HCT116 (cell line): Measurements from ENCODE around the gene COLEC11. TPM values are rescaled to one million over a fixed set of nuclear protein-coding genes. Genes with fewer than 3 reads are reported as not detected.

Experiments used
- ATAC-seq: fragments of 200-7000 bp; cut with Tn5 transposase; 2 replicates; pipeline ENCODE4 v1.9.1; 2020; ENCODE audit warnings: mild to moderate bottlenecking, moderate library complexity
- BruUV-seq: library from RNA; stranded (reverse); fragments of 400-500 nt; replicated peaks from 2 replicates; lab custom pipeline; 2021; lab: Mats Ljungman, UMichigan
- CTCF ChIA-PET: fragments of 300-600 bp; sonication (Branson Sonifier 250); formaldehyde crosslinking; loops from one replicate; lab custom pipeline; 2021; ENCODE audit warnings: antibody characterized with exemption; lab: Charles Lee
- POLR2A ChIA-PET: fragments of 300-600, 350-600 bp; sonication (Branson Sonifier 250); formaldehyde crosslinking; loops from one replicate; lab custom pipeline; 2021; ENCODE audit warnings: antibody characterized with exemption; lab: Charles Lee
- RAD21 ChIA-PET, 2 experiments: fragments of 300-600 bp; sonication (Branson Sonifier 250); formaldehyde crosslinking; loops; one replicate each; lab custom pipeline; 2023; ENCODE audit warnings: low total read pairs in 2 of 2; ENCODE audit not compliant: uncharacterized antibody in 2 of 2, unreplicated experiment in 2 of 2, low non-redundant PET in 1 of 2; lab: Charles Lee
- DNase-seq: peaks from one replicate; pipeline ENCODE4 v3.0.0-alpha.2; 2010; ENCODE audit warnings: low read depth, low spot score
- H2AFZ ChIP-seq: fragments of 200-600 bp; shearing (Covaris generic), sonication (generic); 2 replicates; pipeline ENCODE4 v1.6.1; 2017; ENCODE audit warnings: low read depth, mixed run types, mixed read lengths, antibody characterized with exemption, low read length; ENCODE audit not compliant: poor library complexity, severe bottlenecking
- H3K27ac ChIP-seq: 2 replicates; pipeline ENCODE4 v1.5.1; 2012; ENCODE audit warnings: low read depth, low read length
- H3K27me3 ChIP-seq: fragments of 200-600 bp; sonication (generic); 2 replicates; pipeline ENCODE4 v1.6.1; 2016; ENCODE audit warnings: mixed run types, low read length, mixed read lengths; ENCODE audit not compliant: insufficient read depth
- H3K36me3 ChIP-seq, 2 experiments: fragments of 200-500 bp in 1 of 2; fragments of 200-600 bp in 1 of 2; sonication (Bioruptor generic) in 1 of 2; sonication (generic) in 1 of 2; 2 replicates each; pipeline versions ENCODE4 v1.5.1 to v1.6.1; 2014 to 2016; ENCODE audit warnings: low read length in 2 of 2, inconsistent platforms in 1 of 2, mixed read lengths in 1 of 2, mixed run types in 1 of 2; ENCODE audit not compliant: insufficient read depth in 2 of 2, control insufficient read depth in 1 of 2
- H3K4me1 ChIP-seq, 2 experiments: fragments of 200-600 bp in 1 of 2; sonication (generic) in 1 of 2; 2 replicates each; pipeline versions ENCODE4 v1.5.1 to v1.6.1; 2012 to 2017; ENCODE audit warnings: low read length in 2 of 2, inconsistent platforms in 1 of 2, mild to moderate bottlenecking in 1 of 2, mixed read lengths in 1 of 2, mixed run types in 1 of 2, moderate library complexity in 1 of 2; ENCODE audit not compliant: insufficient read depth in 2 of 2, control insufficient read depth in 1 of 2
- H3K4me2 ChIP-seq: fragments of 200-600 bp; sonication (generic); 2 replicates; pipeline ENCODE4 v1.6.1; 2017; ENCODE audit warnings: mixed run types, low read length, mixed read lengths
- H3K4me3 ChIP-seq, 2 experiments: fragments of 200-600 bp in 1 of 2; sonication (generic) in 1 of 2; replicated peaks in 1 of 2; 2 replicates each; pipeline ENCODE4 v1.5.1; 2011 to 2016; ENCODE audit warnings: low read length in 2 of 2, control low read depth in 1 of 2, low read depth in 1 of 2, mild to moderate bottlenecking in 1 of 2, mixed read lengths in 1 of 2, mixed run types in 1 of 2
- H3K79me2 ChIP-seq: fragments of 200-600 bp; sonication (generic); 2 replicates; pipeline ENCODE4 v1.6.1; 2017; ENCODE audit warnings: mild to moderate bottlenecking, mixed run types, low read length, moderate library complexity, mixed read lengths; ENCODE audit not compliant: insufficient read depth
- H3K9ac ChIP-seq: fragments of 200-600 bp; sonication (generic); 2 replicates; pipeline ENCODE4 v1.6.1; 2016; ENCODE audit warnings: low read length, mixed read lengths
- H3K9me2 ChIP-seq: fragments of 200-600 bp; sonication (generic), shearing (Covaris generic); 2 replicates; pipeline ENCODE4 v1.6.1; 2017; ENCODE audit warnings: mixed run types, mild to moderate bottlenecking, moderate library complexity; ENCODE audit not compliant: insufficient read depth
- H3K9me3 ChIP-seq, 2 experiments: fragments of 200-500 bp in 1 of 2; fragments of 200-600 bp in 1 of 2; sonication (Bioruptor generic) in 1 of 2; sonication (generic) in 1 of 2; 2 replicates each; pipeline ENCODE4 v1.6.1; 2014 to 2017; ENCODE audit warnings: low read length in 2 of 2, mixed read lengths in 2 of 2, inconsistent platforms in 1 of 2, low read depth in 1 of 2, mild to moderate bottlenecking in 1 of 2, mixed run types in 1 of 2, moderate library complexity in 1 of 2; ENCODE audit not compliant: control insufficient read depth in 1 of 2, insufficient read depth in 1 of 2
- H4K20me1 ChIP-seq: fragments of 200-600 bp; sonication (generic), shearing (Covaris generic); 2 replicates; pipeline ENCODE4 v1.6.1; 2017; ENCODE audit warnings: mixed run types, mild to moderate bottlenecking, moderate library complexity; ENCODE audit not compliant: insufficient read depth
- ATF3 ChIP-seq: IDR thresholded peaks from 2 replicates; pipeline ENCODE4 v1.6.1; 2012
- ELF1 ChIP-seq: IDR thresholded peaks from 2 replicates; pipeline ENCODE4 v1.6.1; 2012; ENCODE audit warnings: low read depth, borderline replicate concordance
- JUND ChIP-seq: IDR thresholded peaks from 2 replicates; pipeline ENCODE4 v1.6.1; 2012
- POLR2A ChIP-seq: IDR thresholded peaks from 2 replicates; pipeline ENCODE4 v1.7.0; 2011; ENCODE audit warnings: borderline replicate concordance; ENCODE audit not compliant: insufficient read depth, insufficient read length; ENCODE audit errors: extremely low read depth
- SRF ChIP-seq: IDR thresholded peaks from 2 replicates; pipeline ENCODE4 v1.6.1; 2012; ENCODE audit warnings: low read depth
- TCF7L2 ChIP-seq: IDR thresholded peaks from 2 replicates; pipeline ENCODE4 v1.7.0; 2011; ENCODE audit warnings: borderline replicate concordance, inconsistent platforms; ENCODE audit not compliant: insufficient read depth, insufficient read length; ENCODE audit errors: extremely low read depth
- ZFX ChIP-seq: fragments of 450-650 bp; IDR thresholded peaks from 2 replicates; pipeline ENCODE4 v1.6.1; 2017
- intact Hi-C: fragments of 100-400 bp; cut with micrococcal nuclease; formaldehyde crosslinking; loops from 2 replicates; pipeline ENCODE4 v1.10.0; 2022
- total RNA-seq: library from RNA; stranded (reverse); gene quantifications from one replicate; pipeline ENCODE4 v1.2.1, GENCODE V29; 2021; ENCODE audit not compliant: unreplicated experiment
- TF ChIP-seq, protein P1 (sequence below): IDR thresholded peaks from 2 replicates; pipeline ENCODE4 v1.6.1; 2012; ENCODE audit warnings: low read depth

COLEC11 gene
- total RNA-seq, 1 experiment from 2014 or later: 0.15 TPM

GRCh38 chr2:3589086-3589485 is 5.8 kb upstream of the COLEC11 start:
- Histone ChIP-seq H3K9ac (no peak overlapping the region), H4K20me1 (no peaks in the 10 kb centered on the region), H3K4me3 (no peak overlapping the region), H2AFZ (no peak overlapping the region), H3K79me2 (no peaks in the 10 kb centered on the region; the same call in 1 of the 2 replicates), H3K9me3 (no peaks in the 10 kb centered on the region), H3K4me2 (no peak overlapping the region), H3K4me1 (no peaks in the 10 kb centered on the region), H3K27me3 (no peaks in the 10 kb centered on the region), H3K36me3 (no peaks in the 10 kb centered on the region; a peak in 2 of 4 replicates), H3K27ac (no peak overlapping the region), H3K9me2 (no peaks in the 10 kb centered on the region)
- intact Hi-C loops: no loop called here
- BruUV-seq: no TSS peak
- no peak for ATAC-seq
- TF ChIP-seq SRF (no peak), JUND (no peak), POLR2A (no peak), ATF3 (no peak), ELF1 (no peak)
- TF ChIP-seq, protein P1, sequence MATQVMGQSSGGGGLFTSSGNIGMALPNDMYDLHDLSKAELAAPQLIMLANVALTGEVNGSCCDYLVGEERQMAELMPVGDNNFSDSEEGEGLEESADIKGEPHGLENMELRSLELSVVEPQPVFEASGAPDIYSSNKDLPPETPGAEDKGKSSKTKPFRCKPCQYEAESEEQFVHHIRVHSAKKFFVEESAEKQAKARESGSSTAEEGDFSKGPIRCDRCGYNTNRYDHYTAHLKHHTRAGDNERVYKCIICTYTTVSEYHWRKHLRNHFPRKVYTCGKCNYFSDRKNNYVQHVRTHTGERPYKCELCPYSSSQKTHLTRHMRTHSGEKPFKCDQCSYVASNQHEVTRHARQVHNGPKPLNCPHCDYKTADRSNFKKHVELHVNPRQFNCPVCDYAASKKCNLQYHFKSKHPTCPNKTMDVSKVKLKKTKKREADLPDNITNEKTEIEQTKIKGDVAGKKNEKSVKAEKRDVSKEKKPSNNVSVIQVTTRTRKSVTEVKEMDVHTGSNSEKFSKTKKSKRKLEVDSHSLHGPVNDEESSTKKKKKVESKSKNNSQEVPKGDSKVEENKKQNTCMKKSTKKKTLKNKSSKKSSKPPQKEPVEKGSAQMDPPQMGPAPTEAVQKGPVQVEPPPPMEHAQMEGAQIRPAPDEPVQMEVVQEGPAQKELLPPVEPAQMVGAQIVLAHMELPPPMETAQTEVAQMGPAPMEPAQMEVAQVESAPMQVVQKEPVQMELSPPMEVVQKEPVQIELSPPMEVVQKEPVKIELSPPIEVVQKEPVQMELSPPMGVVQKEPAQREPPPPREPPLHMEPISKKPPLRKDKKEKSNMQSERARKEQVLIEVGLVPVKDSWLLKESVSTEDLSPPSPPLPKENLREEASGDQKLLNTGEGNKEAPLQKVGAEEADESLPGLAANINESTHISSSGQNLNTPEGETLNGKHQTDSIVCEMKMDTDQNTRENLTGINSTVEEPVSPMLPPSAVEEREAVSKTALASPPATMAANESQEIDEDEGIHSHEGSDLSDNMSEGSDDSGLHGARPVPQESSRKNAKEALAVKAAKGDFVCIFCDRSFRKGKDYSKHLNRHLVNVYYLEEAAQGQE: no peak
- no peak for DNase-seq
- POLR2A ChIA-PET: no interaction called here
- CTCF ChIA-PET: no interaction called here
- RAD21 ChIA-PET: no interaction called here

DNA sequence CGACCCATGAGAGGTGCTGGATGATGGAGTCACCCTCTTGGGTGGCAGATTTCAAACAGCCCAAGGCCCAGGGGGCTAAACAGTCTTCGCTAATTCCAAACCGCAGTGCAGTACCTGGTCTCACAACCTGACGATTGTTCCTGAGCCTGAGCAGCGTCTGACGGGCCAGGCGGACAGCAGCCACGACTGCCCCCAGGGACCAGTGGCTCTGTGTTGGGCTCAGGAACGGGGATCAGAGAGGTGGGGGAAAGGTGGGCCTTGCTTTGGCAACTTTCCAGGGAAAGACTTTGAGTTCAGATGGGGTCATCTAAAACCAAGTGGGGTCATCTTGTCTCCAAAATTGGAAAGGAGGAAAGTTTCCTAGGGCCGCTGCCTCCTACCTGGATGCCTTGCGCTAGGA is 492 bp downstream of the COLEC11 start:
- H3K9me2 ChIP-seq: no peaks in the 10 kb centered on the region
- DNase-seq: no peak
- no peaks in the 10 kb centered on the region for H3K27me3 ChIP-seq
- TF ChIP-seq TCF7L2 (no peak), ZFX (no peak)
- no peak for ATAC-seq
- H2AFZ ChIP-seq: no peak overlapping the region
- H3K9ac ChIP-seq: no peak overlapping the region
- no peak overlapping the region for H3K4me3 ChIP-seq
- no peaks in the 10 kb centered on the region for H3K4me1 ChIP-seq
- no TSS peak for BruUV-seq
- no peak overlapping the region for H3K27ac ChIP-seq
- ChIA-PET RAD21 (no interaction called here), POLR2A (no interaction called here), CTCF (no interaction called here)
- no peaks in the 10 kb centered on the region for H3K36me3 ChIP-seq
- no peaks in the 10 kb centered on the region for H3K9me3 ChIP-seq
- intact Hi-C loops: no loop called here
- no peak overlapping the region for H3K4me2 ChIP-seq
- no peaks in the 10 kb centered on the region for H3K79me2 ChIP-seq
- no peaks in the 10 kb centered on the region for H4K20me1 ChIP-seq
